ENCODE results near the gene IL17C. TPM values are rescaled to one million over a fixed set of nuclear protein-coding genes. Genes with fewer than 3 reads are reported as not detected.
A peak's percentile ranks its signal among the peaks of the same experiment; 100 is the strongest.

IL17C gene
- total RNA-seq, 2 donors from 2014 or later, result not detected

GRCh38 chr16:88616736-88617135, 21.6 kb upstream of the IL17C start:
- intact Hi-C loops (cut with DNase I), result no loop called here
- no peaks in the 10 kb centered on the region for H3K9me3 ChIP-seq
- H3K4me1 ChIP-seq, result peaks cover 32% of the 10 kb centered on the region
- no peaks in the 10 kb centered on the region for H3K27me3 ChIP-seq
- H3K4me3 ChIP-seq, result no peak overlapping the region
- H3K27ac ChIP-seq, result peak overlapping the region; percentile 83
- H3K36me3 ChIP-seq, result peaks cover 4% of the 10 kb centered on the region
- peak overlapping the region; percentile 38 to 58 for H3K9ac ChIP-seq (ENCODE audit: low read depth in 2 of 2, low read length in 2 of 2)
- TF ChIP-seq CTCF (IDR thresholded peaks at IDR 0.05), result no peak
- DNase-seq, result no peak

- DNase-seq, result peak; percentile 78
- H3K27me3 ChIP-seq, result no peaks in the 10 kb centered on the region
- peak overlapping the region; percentile 38 to 58 for H3K9ac ChIP-seq (ENCODE audit: low read depth in 2 of 2, low read length in 2 of 2)
- peaks cover 32% of the 10 kb centered on the region for H3K4me1 ChIP-seq
- H3K4me3 ChIP-seq, result peak overlapping the region; percentile 5
- intact Hi-C loops (cut with DNase I), result no loop called here
- TF ChIP-seq CTCF (IDR thresholded peaks at IDR 0.05), result no peak
- H3K9me3 ChIP-seq, result no peaks in the 10 kb centered on the region
- H3K27ac ChIP-seq, result peak overlapping the region; percentile 83
- peaks cover 8% of the 10 kb centered on the region for H3K36me3 ChIP-seq
These were observed 20.9 kb upstream of the IL17C start for GRCh38 chr16:88617268-88618031.

GRCh38 chr16:88618182-88618955, 20.0 kb upstream of the IL17C start:
- no peak overlapping the region for H3K9ac ChIP-seq (ENCODE audit: low read depth in 2 of 2, low read length in 2 of 2)
- no peaks in the 10 kb centered on the region for H3K9me3 ChIP-seq
- intact Hi-C loops (cut with DNase I), result no loop called here
- peak overlapping the region; percentile 83 for H3K27ac ChIP-seq
- DNase-seq, result peak; percentile 45
- H3K27me3 ChIP-seq, result no peaks in the 10 kb centered on the region
- peaks cover 32% of the 10 kb centered on the region for H3K4me1 ChIP-seq
- no peak for TF ChIP-seq CTCF (IDR thresholded peaks at IDR 0.05)
- H3K36me3 ChIP-seq, result peaks cover 13% of the 10 kb centered on the region
- no peak overlapping the region for H3K4me3 ChIP-seq

- Histone ChIP-seq H3K27ac (peak overlapping the region; percentile 83), H3K36me3 (peaks cover 19% of the 10 kb centered on the region), H3K4me3 (no peak overlapping the region), H3K9ac (ENCODE audit: low read depth in 2 of 2, low read length in 2 of 2) (no peak overlapping the region), H3K27me3 (no peaks in the 10 kb centered on the region), H3K4me1 (peaks cover 32% of the 10 kb centered on the region), H3K9me3 (no peaks in the 10 kb centered on the region)
- no peak for DNase-seq
- intact Hi-C loops (cut with DNase I), result no loop called here
- TF ChIP-seq CTCF (IDR thresholded peaks at IDR 0.05), result no peak
These were observed 19.3 kb upstream of the IL17C start for GRCh38 chr16:88618956-88619667.
